Measurements from ENCODE around the gene STARD7. TPM values are rescaled to one million over a fixed set of nuclear protein-coding genes. Genes with fewer than 3 reads are reported as not detected.
"Not testable (repeated sequence)": the region's sequence is repeated elsewhere in the genome, so short reads cannot be mapped to it uniquely, and the experiment has no call there.

The STARD7 gene
- total RNA-seq, 1 experiment from 2014 or later, result 131 TPM

- DNase-seq (ENCODE audit: low read depth), result no peak
These were observed 44.7 kb downstream of the STARD7 start for GRCh38 chr2:96163768-96164429.

- no peak for DNase-seq (ENCODE audit: low read depth)
These were observed 45.2 kb downstream of the STARD7 start for GRCh38 chr2:96163415-96163767.

- DNase-seq (ENCODE audit: low read depth), result no peak
These were observed 46.7 kb downstream of the STARD7 start for GRCh38 chr2:96161898-96162297.

GRCh38 chr2:96160366-96160765, 48.3 kb downstream of the STARD7 start:
- not testable (repeated sequence) for DNase-seq (ENCODE audit: low read depth)

GRCh38 chr2:96159084-96159830, 49.4 kb downstream of the STARD7 start:
- DNase-seq (ENCODE audit: low read depth), result no peak

GRCh38 chr2:96158554-96158940, 50.1 kb downstream of the STARD7 start:
- DNase-seq (ENCODE audit: low read depth), result no peak

GRCh38 chr2:96157649-96158553, 50.7 kb downstream of the STARD7 start:
- DNase-seq (ENCODE audit: low read depth), result no peak

GRCh38 chr2:96156926-96157648, 51.5 kb downstream of the STARD7 start:
- no peak for DNase-seq (ENCODE audit: low read depth)

- DNase-seq (ENCODE audit: low read depth), result no peak
These were observed 52.4 kb downstream of the STARD7 start for GRCh38 chr2:96156011-96156820.

GRCh38 chr2:96154506-96155380, 53.9 kb downstream of the STARD7 start:
- no peak for DNase-seq (ENCODE audit: low read depth)

GRCh38 chr2:96153991-96154431, 54.6 kb downstream of the STARD7 start:
- no peak for DNase-seq (ENCODE audit: low read depth)

GRCh38 chr2:96153291-96153713, 55.3 kb downstream of the STARD7 start:
- DNase-seq (ENCODE audit: low read depth), result no peak

- no peak for DNase-seq (ENCODE audit: low read depth)
These were observed 56.1 kb downstream of the STARD7 start for GRCh38 chr2:96152304-96153161.

- DNase-seq (ENCODE audit: low read depth), result no peak
These were observed 56.9 kb downstream of the STARD7 start for GRCh38 chr2:96151595-96152303.

- no peak for DNase-seq (ENCODE audit: low read depth)
These were observed 57.6 kb downstream of the STARD7 start for GRCh38 chr2:96150791-96151594.

GRCh38 chr2:96150007-96150640, 58.5 kb downstream of the STARD7 start:
- no peak for DNase-seq (ENCODE audit: low read depth)

Measured in RPMI7951 (cell line).